Panc1 (cell line): ENCODE results near the gene KCNMA1. TPM values are rescaled to one million over a fixed set of nuclear protein-coding genes. Genes with fewer than 3 reads are reported as not detected.

Experiments used
- ATAC-seq: fragments of 200-7000 bp; cut with Tn5 transposase; 2 replicates; pipeline ENCODE4 v1.9.1; 2020; ENCODE audit warnings: mild to moderate bottlenecking, moderate library complexity
- BruUV-seq: library from RNA; stranded (reverse); fragments of 400-500 nt; replicated peaks from 2 replicates; lab custom pipeline; 2021; lab: Mats Ljungman, UMichigan
- CTCF ChIA-PET: fragments of 300-600 bp; sonication (Branson Sonifier 250); formaldehyde crosslinking; loops from one replicate; lab custom pipeline; 2022; ENCODE audit warnings: antibody characterized with exemption; lab: Charles Lee
- POLR2A ChIA-PET: fragments of 300-600 bp; sonication (Branson Sonifier 250); formaldehyde crosslinking; loops from one replicate; lab custom pipeline; 2022; ENCODE audit warnings: antibody characterized with exemption; lab: Charles Lee
- DNase-seq: peaks from one replicate; pipeline ENCODE4 v3.0.0-alpha.2; 2010; ENCODE audit warnings: low read depth, low spot score
- H3K27ac ChIP-seq: 2 replicates; pipeline ENCODE4 v1.5.1; 2011; ENCODE audit warnings: mild to moderate bottlenecking, low read length, inconsistent platforms
- H3K27me3 ChIP-seq: fragments of 200-500 bp; sonication (Bioruptor generic); 2 replicates; pipeline ENCODE4 v1.6.0; 2014; ENCODE audit warnings: low read length, inconsistent platforms; ENCODE audit not compliant: control insufficient read depth, insufficient read depth
- H3K36me3 ChIP-seq: fragments of 200-500 bp; sonication (Bioruptor generic); 2 replicates; pipeline ENCODE4 v1.5.1; 2014; ENCODE audit warnings: inconsistent platforms, mild to moderate bottlenecking, low read length, moderate library complexity; ENCODE audit not compliant: control insufficient read depth, insufficient read depth
- H3K4me1 ChIP-seq: 2 replicates; pipeline ENCODE4 v1.5.1; 2011; ENCODE audit warnings: inconsistent platforms, mild to moderate bottlenecking, low read length, moderate library complexity; ENCODE audit not compliant: control insufficient read depth, insufficient read depth
- H3K4me3 ChIP-seq, 2 experiments: 2 replicates each; pipeline ENCODE4 v1.5.1; 2011 to 2012; ENCODE audit warnings: low read depth in 2 of 2, low read length in 2 of 2, mild to moderate bottlenecking in 2 of 2, inconsistent platforms in 1 of 2, moderate library complexity in 1 of 2
- H3K9me3 ChIP-seq: fragments of 200-500 bp; sonication (Bioruptor generic); 2 replicates; pipeline ENCODE4 v1.5.1; 2014; ENCODE audit warnings: low read depth, mild to moderate bottlenecking, inconsistent platforms, low read length, moderate library complexity; ENCODE audit not compliant: control insufficient read depth, insufficient read depth
- CTCF ChIP-seq: fragments of 450-650 bp; IDR thresholded peaks from 2 replicates; pipeline ENCODE4 v1.5.1; 2017; ENCODE audit warnings: mild to moderate bottlenecking
- POLR2AphosphoS5 ChIP-seq: IDR thresholded peaks from 2 replicates; pipeline ENCODE4 v1.6.1; 2012; ENCODE audit warnings: mild to moderate bottlenecking, low read depth, low read length, moderate library complexity
- REST ChIP-seq, 2 experiments: IDR thresholded peaks; 2 replicates each; pipeline ENCODE4 v1.6.1; 2011 to 2012; ENCODE audit warnings: low read depth in 2 of 2, control low read depth in 1 of 2, low read length in 1 of 2, mild to moderate bottlenecking in 1 of 2, moderate library complexity in 1 of 2; ENCODE audit not compliant: insufficient read depth in 1 of 2
- SIN3A ChIP-seq: IDR thresholded peaks from 2 replicates; pipeline ENCODE4 v1.6.1; 2012; ENCODE audit warnings: low read depth, mild to moderate bottlenecking, low read length, moderate library complexity, borderline replicate concordance; ENCODE audit not compliant: insufficient read depth
- TCF7L2 ChIP-seq: IDR thresholded peaks from 2 replicates; pipeline ENCODE4 v1.6.1; 2011; ENCODE audit warnings: mild to moderate bottlenecking, low read depth, low read length, inconsistent platforms
- in situ Hi-C: cut with HindIII; loops from 2 replicates; pipeline ENCODE4 v1.10.0; 2016; ENCODE audit warnings: low sequenced_read_pairs, low pct_unique_long_range_greater_than_20kb
- intact Hi-C: fragments of 100-400 bp; cut with micrococcal nuclease; formaldehyde crosslinking; loops from one replicate; pipeline ENCODE4 v1.10.0; 2022; ENCODE audit not compliant: unreplicated experiment
- total RNA-seq: library from RNA; stranded (reverse); gene quantifications from one replicate; pipeline ENCODE4 v1.2.1, GENCODE V29; 2021; ENCODE audit not compliant: unreplicated experiment

Gene KCNMA1
- total RNA-seq, 1 experiment from 2014 or later, result 91.9 TPM

- ATAC-seq (no peak), DNase-seq (no peak)
- intact Hi-C loops (no loop called here), in situ Hi-C loops (no loop called here)
- no TSS peak for BruUV-seq
- TF ChIP-seq TCF7L2 (no peak), POLR2AphosphoS5 (no peak), REST (IDR thresholded peaks at IDR 0.05; ENCODE audit: insufficient read depth in 1 of 2, low read depth in 2 of 2, low read length in 1 of 2) (no peak), CTCF (no peak), SIN3A (no peak)
- no peaks in the 10 kb centered on the region for H3K27me3 ChIP-seq
- H3K9me3 ChIP-seq, result no peaks in the 10 kb centered on the region
- POLR2A ChIA-PET, result no interaction called here
- no peaks in the 10 kb centered on the region for H3K36me3 ChIP-seq
- peaks cover 69% of the 10 kb centered on the region for H3K4me1 ChIP-seq
- CTCF ChIA-PET, result interaction anchor here (0.6 to 1.4 kb wide), 3 partner anchors 19 to 381 kb away, joined by 3 to 4 read pairs (median 3); no protein-coding TSS in a partner anchor
- peak overlapping the region in 1 of 2 experiments; percentile 90; a peak in 2 of 4 replicates for H3K4me3 ChIP-seq
- H3K27ac ChIP-seq, result peak overlapping the region; percentile 91
Observed at GRCh38 chr10:77633376-77633775, 4.2 kb downstream of the KCNMA1 start.

DNA sequence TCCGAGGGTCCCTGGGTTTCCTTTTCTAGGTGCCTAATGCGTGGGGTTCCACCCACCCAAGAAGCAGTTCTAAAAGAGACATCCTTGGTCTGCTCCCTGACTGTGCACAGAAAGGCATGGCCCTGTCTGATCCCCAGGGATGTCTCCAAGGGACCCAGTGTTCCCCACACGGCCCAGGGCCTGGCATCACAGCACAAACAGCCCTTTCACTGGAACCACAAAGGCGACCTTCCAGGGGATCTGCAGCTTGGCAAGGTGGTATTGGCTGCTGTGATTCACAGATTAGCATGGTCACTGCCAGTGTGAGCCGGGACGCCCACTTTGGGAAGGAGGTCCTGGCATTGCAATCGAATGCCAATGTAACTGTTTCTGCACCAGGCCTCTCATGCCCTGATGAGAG is 6.4 kb downstream of the KCNMA1 start:
- ATAC-seq (no peak), DNase-seq (no peak)
- TF ChIP-seq POLR2AphosphoS5 (no peak), TCF7L2 (no peak), SIN3A (no peak), REST (IDR thresholded peaks at IDR 0.05; ENCODE audit: insufficient read depth in 1 of 2, low read depth in 2 of 2, low read length in 1 of 2) (no peak), CTCF (no peak)
- intact Hi-C loops, result no loop called here
- ChIA-PET CTCF (no interaction called here), POLR2A (no interaction called here)
- BruUV-seq, result no TSS peak
- in situ Hi-C loops, result no loop called here
- peaks cover 91% of the 10 kb centered on the region for H3K4me1 ChIP-seq
- H3K27me3 ChIP-seq, result no peaks in the 10 kb centered on the region
- no peak overlapping the region for H3K4me3 ChIP-seq
- H3K27ac ChIP-seq, result peak overlapping the region; percentile 87
- no peaks in the 10 kb centered on the region for H3K9me3 ChIP-seq
- H3K36me3 ChIP-seq, result no peaks in the 10 kb centered on the region
